Stimulated activated CD4-positive, alpha-beta T cell treated with anti-CD3 and anti-CD28 coated beads, TNF-alpha, amount 100 ng/mL, for 4 hours (primary cell): ENCODE data around the gene KITLG.
"Not testable (repeated sequence)": the region's sequence is repeated elsewhere in the genome, so short reads cannot be mapped to it uniquely, and the experiment has no call there.

Experiments
- DNase-seq, 3 experiments: peaks; one replicate each; pipeline ENCODE4 v3.0.0-alpha.2; 2020; ENCODE audit warnings: low read depth in 3 of 3

The KITLG gene

DNA sequence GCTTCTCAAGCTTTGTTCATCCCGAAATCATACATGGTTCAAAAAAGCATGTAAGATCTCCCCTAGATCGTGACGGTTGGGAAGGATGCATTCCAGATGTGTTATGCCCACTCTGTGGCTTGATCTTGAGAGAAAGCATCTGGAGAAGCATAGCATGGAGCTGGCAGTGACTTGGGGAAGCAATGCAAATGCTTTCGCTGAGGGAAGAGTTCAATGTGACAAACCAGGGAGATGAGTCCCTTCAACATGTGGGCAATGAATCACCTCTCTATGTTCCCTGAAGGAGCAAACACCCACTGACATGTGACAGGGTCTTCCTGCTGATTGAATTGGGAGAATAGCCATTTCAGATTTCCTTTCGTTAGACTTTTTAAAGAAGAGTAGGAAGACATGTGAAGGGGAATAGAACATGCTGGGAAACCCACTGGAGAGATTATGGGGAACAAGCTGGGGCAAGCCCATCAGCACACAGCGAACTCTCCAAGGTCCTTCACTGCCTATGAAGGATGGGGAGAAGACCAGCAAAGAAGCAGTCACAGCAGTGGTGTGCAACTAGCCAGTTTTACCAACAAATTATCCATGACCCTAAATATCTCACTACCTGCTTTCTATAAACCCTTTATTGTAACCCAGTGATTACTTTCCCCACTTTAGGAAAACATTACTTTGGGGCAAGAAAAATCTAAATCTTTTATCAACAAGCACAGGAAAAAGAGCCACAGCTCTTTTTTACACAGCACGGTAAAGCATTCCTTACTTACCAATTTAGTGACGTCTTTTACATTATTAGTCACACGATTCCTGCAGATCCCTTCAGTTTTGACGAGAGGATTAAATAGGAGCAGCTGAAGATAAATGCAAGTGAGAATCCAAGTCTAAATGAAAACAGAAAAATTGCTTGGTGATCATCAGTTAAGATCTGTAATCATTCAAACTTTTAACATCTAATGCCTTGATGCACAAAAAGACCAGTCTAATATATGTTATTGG lies 35.0 kb downstream of the KITLG start:
- no peak for DNase-seq

DNA sequence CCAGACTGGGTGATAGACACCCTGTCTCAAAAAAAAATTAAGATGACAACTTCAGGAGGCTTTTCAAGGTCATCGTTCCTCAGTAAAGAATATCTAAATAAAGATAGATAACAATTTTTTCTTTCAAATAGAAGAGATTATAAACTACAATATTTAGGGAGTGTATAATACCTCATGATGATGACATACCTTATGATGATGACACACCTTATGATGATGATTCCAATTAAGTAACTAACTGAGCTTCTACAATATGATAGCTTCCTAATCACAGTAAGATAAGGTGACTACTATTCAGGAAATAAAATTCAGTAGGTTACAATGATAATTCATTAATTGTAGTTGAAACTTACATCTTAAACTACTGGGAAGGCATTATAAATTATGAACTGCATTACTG lies 40.4 kb downstream of the KITLG start:
- no peak for DNase-seq

DNA sequence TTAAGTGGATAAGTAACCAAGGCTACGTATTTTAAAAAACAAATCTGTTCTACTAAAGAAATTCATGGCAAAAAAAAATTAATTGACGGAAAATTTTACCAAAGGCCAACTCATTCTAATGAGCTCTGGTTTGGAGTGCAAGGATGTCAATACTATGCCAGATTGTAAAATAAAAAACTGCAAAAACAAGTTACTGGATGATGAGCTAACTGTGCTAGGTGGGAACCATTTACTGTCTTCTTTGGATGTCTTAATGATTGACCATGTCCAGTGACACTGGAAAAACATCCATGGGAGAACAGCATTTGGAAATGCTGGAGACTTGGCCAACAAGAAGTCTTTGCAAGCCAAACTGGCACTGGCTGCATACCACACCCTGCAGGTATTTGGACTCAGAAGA lies 41.6 kb downstream of the KITLG start:
- DNase-seq, result no peak

DNA sequence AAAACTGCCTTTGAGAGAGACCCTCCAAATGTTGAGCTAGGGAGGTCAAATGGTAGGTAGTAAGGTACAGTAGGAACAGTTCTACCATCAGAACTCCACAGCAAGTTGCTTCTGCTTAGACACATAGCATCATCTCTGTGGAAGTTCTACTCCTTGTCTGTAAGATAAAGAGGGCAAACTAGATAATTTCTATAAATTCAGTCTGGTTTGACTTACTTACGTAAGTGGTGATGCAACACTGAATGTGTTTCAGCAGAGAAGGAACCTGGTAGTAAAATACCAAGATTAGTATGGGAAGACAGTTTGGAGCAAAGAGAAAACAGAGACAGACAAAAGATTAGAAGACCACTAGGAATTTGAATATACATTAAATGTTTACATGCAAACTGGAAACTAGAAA lies 42.0 kb downstream of the KITLG start:
- DNase-seq, result no peak

DNA sequence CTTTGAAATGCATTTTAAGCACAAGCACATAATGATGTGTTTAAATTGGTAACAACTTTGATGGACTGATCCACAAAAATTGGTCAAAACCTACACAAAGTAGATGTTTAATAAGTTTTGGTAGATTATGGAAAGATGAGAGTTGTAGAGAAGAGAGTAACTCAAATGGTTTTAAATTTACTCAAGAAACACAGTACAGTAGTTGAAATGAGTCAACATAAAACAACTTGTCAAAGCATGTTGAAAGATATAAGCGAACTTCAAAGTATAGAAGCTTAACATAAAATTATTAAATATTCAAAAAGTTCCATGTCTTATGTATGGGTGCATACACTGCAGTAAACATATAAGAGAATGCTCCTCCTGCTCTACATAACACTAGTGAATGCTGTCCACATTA lies 49.4 kb downstream of the KITLG start:
- DNase-seq, result no peak

DNA sequence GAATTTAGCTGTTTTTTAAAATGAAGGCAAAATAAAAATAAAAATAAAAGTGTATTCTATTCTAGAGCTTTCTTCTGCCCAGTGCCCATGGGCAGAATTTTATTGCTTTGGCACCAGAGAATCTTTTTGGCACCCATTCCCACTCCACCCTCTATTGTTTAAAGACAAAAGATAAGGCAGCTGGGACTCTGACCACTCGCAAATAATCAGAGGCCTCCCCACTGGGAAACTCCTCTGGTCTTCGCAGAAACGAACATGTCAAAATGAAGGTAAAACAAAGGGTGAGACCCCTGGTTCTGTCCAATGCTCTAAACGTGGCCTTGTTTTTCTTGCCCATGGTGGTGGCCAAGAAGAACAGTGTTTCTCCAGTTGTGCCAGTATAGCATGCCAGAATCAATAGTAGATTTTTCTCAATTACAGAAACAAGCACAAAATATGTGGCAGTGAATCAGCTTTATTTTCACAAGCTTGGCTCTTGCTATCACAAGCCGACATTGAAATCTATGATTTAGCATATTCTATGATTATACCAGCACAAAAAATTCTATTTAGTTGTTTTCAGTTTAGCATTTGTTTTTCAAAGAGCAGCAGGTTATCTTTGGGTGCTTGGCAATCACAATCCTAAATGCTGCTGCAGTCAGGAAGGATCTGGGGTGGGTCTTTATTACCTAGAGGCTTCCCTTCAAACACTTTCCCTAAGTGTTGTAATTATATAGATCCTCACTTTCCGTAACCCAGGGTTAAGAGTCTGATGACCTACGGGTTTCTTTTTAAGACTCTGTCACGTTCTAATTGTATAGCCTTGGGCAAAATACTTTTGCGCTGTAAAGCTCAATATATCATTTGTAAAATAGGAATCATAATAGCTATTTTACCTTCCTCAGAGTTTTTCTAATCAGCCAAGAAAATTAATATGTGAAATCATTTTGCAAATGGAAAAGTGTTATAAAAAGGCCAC lies 50.5 kb downstream of the KITLG start:
- DNase-seq, result no peak

DNA sequence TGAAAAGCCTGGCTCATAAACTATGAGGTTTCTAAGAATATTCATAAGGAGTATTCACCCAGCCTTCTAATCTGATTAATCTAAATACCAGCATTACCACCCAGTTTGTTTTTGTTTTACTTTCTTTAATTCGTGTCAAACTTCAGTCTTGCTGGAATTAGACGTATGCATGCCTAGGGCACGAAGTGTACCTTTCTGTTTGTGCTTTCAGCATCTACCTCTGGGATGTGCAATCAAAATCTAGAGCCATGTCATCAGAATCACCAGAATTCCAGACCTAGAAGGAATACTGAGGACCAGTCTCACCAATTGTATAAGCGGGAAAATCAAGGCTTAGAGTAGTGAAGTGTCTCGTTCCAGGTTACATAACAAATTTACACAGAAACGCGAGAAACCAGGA lies 57.3 kb downstream of the KITLG start:
- DNase-seq, result no peak

DNA sequence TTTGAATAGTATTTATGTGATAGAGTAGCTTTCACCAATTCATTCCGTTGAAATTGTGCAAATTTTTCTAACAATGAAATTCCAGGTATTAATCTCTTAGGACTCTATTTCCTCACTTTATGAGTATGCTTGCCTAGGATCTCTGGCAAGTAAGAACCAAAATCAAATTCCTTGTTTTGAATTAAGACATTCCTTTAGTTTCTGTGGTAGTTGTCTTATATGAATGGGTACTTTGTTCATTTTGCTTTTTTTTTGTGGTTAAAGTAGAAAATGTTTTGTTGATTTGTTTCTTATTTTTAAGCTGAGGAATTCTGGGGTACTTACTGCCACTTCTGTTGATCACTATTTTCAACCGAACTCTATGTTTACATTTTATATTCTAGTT lies 59.8 kb downstream of the KITLG start:
- no peak for DNase-seq

DNA sequence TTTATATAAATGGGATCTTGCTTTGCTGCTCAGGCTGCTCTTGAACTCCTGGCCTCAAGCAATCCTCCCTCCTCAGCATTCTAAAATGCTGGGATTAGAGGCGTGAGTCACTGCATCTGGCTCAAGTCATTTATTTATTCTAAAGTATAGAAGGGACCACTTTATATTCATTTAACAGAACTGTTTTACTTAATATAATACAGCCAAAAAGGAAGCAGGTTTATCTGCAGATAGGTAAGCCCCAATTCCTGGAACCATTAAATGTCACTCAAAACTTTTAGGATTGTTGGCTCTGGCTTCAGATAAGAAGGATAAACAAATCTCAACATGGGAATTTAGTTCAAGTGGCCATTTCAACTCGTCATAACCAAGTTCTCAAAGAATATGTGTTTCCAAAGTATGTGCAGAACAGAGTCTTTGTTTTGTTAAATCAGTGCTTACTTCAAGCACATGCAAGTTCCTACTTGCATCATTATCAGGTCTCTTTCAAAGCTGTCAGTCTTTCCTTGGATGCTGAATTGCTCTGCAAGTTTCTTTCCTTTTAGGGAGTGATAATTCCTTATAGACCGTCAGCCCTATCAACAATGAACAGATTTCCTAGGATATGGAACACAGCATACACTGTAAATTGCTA lies 60.4 kb downstream of the KITLG start:
- DNase-seq, result no peak

DNA sequence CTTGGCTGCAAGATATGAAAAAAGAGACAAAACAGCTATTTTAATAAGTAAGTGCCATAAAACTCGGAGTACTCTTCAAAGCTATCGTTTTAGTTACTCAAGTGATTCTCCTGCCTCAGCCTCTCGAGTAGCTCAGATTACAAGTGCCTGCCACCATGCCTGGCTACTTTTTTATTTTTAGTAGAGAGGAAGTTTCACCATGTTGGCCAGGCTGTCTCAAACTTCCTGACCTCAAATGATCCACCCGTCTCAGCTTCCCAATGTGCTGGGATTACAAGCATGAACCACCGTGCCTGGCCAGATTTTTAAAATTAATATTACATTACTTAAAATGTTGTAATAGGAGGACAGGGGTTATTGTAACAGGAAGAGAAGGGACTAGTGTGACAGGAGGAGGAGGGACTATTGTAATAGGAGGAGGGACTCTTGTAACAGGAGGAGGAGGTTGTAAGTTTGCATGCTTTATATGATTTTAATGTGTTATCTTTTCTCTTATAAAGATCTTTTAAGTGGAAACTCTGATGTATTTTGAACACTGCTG lies 61.3 kb downstream of the KITLG start:
- DNase-seq, result no peak

DNA sequence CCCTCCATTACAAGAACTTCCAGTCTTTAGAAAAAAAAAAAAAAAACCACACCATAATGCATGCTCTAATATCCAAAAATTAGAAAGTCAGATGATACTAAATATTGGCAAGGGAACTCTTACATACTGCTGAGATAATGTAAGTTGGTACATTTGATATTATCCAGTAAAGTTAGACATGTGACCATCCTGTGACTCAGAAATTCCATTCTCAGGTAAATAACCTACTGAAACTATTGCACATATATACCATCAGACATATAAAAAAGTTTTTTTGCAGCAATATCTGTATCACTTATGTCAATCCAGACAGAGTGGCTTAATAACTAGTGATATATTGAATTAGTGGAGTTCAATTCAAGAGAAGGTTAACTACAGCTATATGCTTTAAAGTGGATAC lies 63.5 kb downstream of the KITLG start:
- DNase-seq, result no peak

DNA sequence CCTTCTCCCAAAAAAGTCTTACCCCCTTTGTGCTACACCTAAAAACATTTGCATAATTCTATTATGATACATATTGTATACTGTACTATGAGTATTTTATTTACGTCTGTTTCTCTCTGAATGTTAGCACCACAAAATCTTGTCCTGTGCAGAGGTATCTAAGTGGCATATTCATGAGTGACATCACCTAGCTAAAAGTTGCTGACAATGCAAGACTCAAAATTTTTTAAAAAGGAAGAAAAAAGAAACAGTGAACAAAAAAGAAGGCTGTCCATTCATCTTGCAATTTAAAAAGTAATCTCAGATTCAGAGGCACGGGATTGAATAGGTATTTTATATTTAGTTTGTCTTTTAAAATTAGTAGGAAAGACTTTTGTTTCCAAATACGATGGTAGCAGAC lies 69.4 kb downstream of the KITLG start:
- no peak for DNase-seq

DNA sequence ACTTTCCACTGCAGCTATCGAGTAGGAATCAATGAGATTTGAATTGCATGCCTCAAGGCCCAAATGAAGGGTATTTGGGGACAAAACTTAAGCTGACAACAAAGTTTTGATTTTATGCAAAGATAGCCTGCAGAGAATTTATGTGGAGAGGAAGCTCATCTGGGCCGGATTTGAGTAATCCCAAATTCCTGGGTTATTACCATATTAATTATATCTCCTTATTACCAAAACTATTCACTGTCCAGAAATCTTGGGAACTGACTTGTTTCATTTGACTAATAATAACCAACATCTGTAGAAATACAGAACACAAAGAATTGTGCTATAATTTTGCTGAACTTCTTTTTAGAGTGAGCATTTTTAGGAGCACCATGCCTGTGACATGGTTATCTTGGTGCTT lies 70.4 kb downstream of the KITLG start:
- no peak for DNase-seq

DNA sequence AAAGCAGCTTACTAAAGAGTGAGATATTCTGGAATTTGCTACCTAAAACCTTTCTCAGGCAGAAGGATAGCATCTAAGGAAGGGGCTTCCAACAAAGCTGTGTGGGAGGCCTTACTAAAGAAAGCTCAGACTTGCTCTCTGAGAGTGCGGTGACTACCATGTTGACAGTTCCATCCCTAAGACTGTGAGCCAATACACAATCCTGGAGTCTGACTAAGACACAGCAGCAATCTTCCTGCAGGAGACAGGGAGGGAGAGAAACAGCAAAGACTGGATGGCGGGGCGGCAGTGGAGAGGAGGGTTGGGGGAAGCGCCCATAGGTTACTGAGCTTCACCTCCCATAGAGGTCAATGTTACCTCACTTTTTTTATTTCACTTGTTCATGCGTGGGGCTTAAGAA lies 70.9 kb downstream of the KITLG start:
- DNase-seq, result no peak

DNA sequence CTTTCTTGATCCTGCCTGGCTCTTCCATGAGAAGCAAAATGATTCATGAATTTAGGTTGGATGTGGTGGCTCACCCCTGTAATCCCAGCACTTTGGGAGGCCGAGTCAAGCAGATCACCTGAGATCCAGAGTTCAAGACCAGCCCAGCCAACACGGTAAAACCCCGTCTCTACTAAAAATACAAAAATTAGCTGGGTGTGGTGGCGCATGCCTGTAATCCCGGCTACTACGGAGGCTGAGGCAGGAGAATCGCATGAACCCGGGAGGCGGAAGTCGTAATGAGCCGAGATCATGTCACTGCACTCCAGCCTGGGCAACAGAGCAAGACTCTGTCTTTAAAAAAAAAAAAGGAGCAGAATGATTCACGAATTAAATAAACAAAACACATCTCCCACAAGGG lies 72.4 kb downstream of the KITLG start:
- not testable (repeated sequence) for DNase-seq

DNA sequence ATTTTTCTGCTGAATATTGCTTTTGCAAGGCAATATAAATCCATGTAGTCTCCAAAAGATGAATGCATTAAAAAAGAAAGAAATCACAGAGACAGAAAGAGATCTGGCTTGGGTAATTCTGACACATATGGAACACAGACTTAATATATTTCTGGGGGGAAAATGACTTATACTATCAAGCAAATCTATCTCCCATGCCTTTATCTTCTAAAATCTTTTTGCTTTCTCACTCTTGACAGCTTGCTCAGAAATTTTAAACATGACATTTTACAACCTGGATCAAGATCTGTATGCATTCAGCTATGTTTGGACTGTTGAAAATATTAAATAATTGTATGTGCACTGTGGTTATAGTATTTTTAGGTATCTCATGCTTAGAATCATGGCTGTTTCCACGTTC lies 73.0 kb downstream of the KITLG start:
- no peak for DNase-seq

DNA sequence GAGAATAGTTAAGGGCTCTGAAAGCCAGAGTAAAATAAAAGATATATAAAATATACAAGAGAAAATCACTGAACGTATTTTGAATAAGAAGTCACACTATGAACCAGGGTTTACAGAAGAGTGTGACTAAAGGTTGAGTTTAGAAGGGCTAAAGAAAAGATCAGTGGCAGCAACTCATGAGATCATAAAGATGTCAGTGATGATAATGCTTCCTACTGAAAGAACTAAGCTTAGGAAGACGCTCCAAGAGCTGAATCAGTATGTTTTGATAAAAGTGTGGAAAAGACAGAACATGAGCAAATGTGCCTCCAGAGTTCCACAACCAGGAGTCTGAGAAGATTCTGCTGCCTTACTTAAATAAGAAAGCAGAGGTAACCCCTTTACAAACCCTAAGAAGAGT lies 74.6 kb downstream of the KITLG start:
- DNase-seq, result no peak

DNA sequence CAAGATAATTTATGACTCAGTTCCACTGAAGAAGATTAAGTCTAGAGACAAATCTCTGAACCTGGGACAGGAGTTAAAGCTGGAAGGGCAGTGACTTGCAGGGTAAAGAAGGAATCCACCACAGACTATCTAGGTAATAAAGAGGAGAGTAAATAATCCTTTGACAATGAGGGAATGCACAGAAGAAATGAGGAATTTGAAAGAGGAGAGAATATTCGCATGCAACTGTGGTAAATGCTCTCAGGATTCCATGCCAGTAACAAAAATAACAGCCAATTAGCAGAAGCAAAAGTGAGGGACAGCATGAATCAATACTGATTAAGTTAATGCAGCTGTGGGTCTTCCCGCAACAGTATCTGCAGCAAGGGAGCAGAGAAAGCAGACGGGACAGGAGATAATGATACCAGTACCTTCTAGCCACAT lies 77.0 kb downstream of the KITLG start:
- no peak for DNase-seq

DNA sequence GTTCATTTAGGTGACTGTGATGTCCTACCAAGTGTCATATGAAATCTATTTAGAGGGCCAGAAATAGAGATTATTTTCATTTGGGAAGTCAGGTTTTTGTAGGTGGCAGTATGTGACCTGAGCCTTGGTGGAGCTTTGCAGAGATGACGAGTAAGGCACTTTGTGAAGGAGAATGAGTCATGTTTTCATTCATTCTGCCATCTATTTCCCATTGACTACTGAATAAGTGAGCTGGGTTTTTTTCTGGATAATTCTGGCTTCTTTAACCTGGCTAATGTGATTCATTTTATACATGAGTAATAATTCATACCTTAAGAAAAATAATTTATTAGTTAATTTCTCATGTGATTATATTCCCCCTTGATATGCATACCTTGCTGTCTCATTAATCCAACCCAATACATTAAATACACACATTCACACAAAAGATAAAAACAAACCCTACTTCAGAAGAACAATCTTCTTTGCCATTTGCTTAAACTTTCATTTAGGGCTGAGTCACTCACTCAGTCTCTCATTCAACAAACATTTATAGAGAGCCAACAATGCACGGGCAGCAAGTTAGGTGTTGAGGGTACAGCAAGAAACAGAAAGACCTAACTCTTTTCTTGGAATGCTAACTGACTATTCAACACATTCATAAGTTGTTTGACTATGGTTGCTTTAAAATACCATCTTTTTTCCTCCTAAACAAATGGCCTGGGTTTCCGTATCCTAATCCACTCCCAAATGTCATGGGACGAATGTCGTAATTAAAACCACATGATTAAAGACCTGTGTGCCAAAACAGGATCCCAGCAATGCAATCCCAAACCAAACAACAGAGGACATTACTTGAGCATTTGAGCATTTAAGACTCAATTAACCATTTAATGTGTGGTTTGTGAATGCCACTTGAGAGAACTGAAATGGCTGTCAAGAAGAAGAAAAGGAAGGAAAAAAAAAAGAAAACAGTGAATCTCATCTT lies 78.0 kb downstream of the KITLG start:
- DNase-seq, result no peak

DNA sequence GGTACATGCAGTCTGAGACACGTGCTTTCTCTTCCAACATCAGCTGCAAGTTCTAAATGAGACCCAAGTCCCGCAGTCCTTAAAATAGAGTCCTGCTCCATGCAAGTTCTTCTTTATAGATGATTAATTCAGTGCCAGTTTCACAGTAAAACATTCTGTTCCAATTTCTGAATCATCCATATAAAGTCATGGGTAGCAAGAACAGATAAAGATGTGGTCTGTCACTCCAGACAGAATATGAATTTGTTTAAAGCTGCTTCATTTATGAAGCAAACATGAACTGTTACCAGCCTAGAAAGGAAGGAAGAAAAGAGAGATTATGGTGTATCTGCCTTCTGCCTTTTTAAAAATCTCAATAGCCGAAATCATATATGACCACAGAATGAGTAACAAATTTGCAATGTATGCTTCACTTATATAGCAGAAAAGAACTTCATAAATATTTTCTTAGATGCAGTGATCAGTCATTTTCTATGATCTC lies 83.3 kb downstream of the KITLG start:
- no peak for DNase-seq

DNA sequence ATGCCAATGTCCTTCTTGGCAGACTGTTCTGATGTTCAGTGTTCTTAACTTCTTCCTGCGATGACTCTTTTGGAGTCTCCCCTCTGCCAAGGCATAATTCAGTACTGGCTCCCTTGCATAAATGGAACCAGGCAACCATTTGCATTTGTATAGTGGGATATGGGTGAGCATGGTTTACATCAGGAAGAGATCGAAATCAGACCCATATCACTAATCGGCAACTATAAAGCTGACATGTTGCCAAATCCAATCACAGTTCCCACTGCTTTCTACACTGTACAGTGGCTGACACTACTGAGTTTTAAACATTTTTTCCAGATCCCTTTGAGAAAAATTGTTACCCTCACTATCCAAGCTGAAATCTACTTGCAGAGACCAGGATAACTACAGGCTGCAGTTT lies 83.8 kb downstream of the KITLG start:
- DNase-seq, result no peak
